COR-L47 (cell line): ENCODE data around the gene GUCY1A2.
"Not testable (repeated sequence)": the region's sequence is repeated elsewhere in the genome, so short reads cannot be mapped to it uniquely, and the experiment has no call there.

Experiments
- DNase-seq: peaks from one replicate; lab custom pipeline; 2025; lab: John Stamatoyannopoulos, UW

Gene GUCY1A2

GRCh38 chr11:106939157-106939556 lies 79.1 kb downstream of the GUCY1A2 start:
- DNase-seq: no peak

GRCh38 chr11:106937111-106937510 lies 81.2 kb downstream of the GUCY1A2 start:
- DNase-seq: no peak

- DNase-seq: no peak
Measured at GRCh38 chr11:106925245-106925644, 93.0 kb downstream of the GUCY1A2 start.

GRCh38 chr11:106920899-106921509 lies 97.3 kb downstream of the GUCY1A2 start:
- no peak for DNase-seq

- DNase-seq: no peak
Measured at GRCh38 chr11:106917973-106918372, 100.3 kb downstream of the GUCY1A2 start.

GRCh38 chr11:106914409-106914808 lies 103.9 kb downstream of the GUCY1A2 start:
- DNase-seq: no peak

GRCh38 chr11:106913141-106913540 lies 105.1 kb downstream of the GUCY1A2 start:
- no peak for DNase-seq

- DNase-seq: no peak
Measured at GRCh38 chr11:106904826-106905225, 113.5 kb downstream of the GUCY1A2 start.

- DNase-seq: no peak
Measured at GRCh38 chr11:106889718-106890117, 128.6 kb downstream of the GUCY1A2 start.

- DNase-seq: no peak
Measured at GRCh38 chr11:106888386-106888785, 129.9 kb downstream of the GUCY1A2 start.

- not testable (repeated sequence) for DNase-seq
Measured at GRCh38 chr11:106883693-106884092, 134.6 kb downstream of the GUCY1A2 start.

GRCh38 chr11:106879832-106880546 lies 138.3 kb downstream of the GUCY1A2 start:
- no peak for DNase-seq

- no peak for DNase-seq
Measured at GRCh38 chr11:106879029-106879428, 139.2 kb downstream of the GUCY1A2 start.

GRCh38 chr11:106875013-106875412 lies 143.3 kb downstream of the GUCY1A2 start:
- DNase-seq: no peak

GRCh38 chr11:106872246-106872645 lies 146.0 kb downstream of the GUCY1A2 start:
- DNase-seq: no peak

GRCh38 chr11:106858200-106858599 lies 160.1 kb downstream of the GUCY1A2 start:
- no peak for DNase-seq

- DNase-seq: no peak
Measured at GRCh38 chr11:106856566-106856965, 161.7 kb downstream of the GUCY1A2 start.

GRCh38 chr11:106854429-106854828 lies 163.8 kb downstream of the GUCY1A2 start:
- no peak for DNase-seq

- DNase-seq: no peak
Measured at GRCh38 chr11:106853850-106854401, 164.3 kb downstream of the GUCY1A2 start.

GRCh38 chr11:106852779-106853178 lies 165.5 kb downstream of the GUCY1A2 start:
- no peak for DNase-seq

GRCh38 chr11:106848526-106848925 lies 169.8 kb downstream of the GUCY1A2 start:
- DNase-seq: no peak

GRCh38 chr11:106842134-106842533 lies 176.1 kb downstream of the GUCY1A2 start:
- no peak for DNase-seq

- DNase-seq: no peak
Measured at GRCh38 chr11:106840947-106841346, 177.3 kb downstream of the GUCY1A2 start.
